Vagina (tissue), 2 donors: ENCODE data around the gene GADD45GIP1.

Source experiments
- CTCF ChIP-seq, 3 experiments: fragments of 450-650 bp in 2 of 3; fragments of 200-600 bp in 1 of 3; sonication (generic) in 1 of 3; IDR thresholded peaks; one replicate each; pipeline ENCODE4 v1.5.1; 2017 to 2019; ENCODE audit warnings: antibody characterized with exemption in 3 of 3, mild to moderate bottlenecking in 2 of 3, moderate library complexity in 2 of 3
- POLR2A ChIP-seq, 2 donors: fragments of 450-650 bp; IDR thresholded peaks; one replicate each; pipeline ENCODE4 v1.6.1; 2017; ENCODE audit warnings: antibody characterized with exemption in 2 of 2, mild to moderate bottlenecking in 2 of 2, moderate library complexity in 2 of 2

- TF ChIP-seq POLR2A (IDR thresholded peaks at IDR 0.05) = no peak
- no peak for TF ChIP-seq CTCF (IDR thresholded peaks at IDR 0.05)
Measured at GRCh38 chr19:12990853-12991252, 33.8 kb upstream of the GADD45GIP1 start.
